Smooth muscle cell (in vitro differentiated cells): ENCODE data around the gene MT1B. TPM values are rescaled to one million over a fixed set of nuclear protein-coding genes. Genes with fewer than 3 reads are reported as not detected.

Source experiments
- DNase-seq: peaks from one replicate; lab custom pipeline; 2025; ENCODE audit not compliant: unreplicated experiment; lab: John Stamatoyannopoulos, UW
- H2AFZ ChIP-seq: fragments of 200-600 bp; sonication (generic); 2 replicates; pipeline ENCODE4 v1.6.0; 2016; ENCODE audit warnings: antibody characterized with exemption, low read depth, mild to moderate bottlenecking
- H3F3A ChIP-seq: fragments of 200-600 bp; sonication (generic); 2 replicates; pipeline ENCODE4 v1.6.0; 2017; ENCODE audit warnings: antibody characterized with exemption, low read depth
- H3K27ac ChIP-seq: fragments of 200-600 bp; sonication (generic); 2 replicates; pipeline ENCODE4 v1.5.1; 2016; ENCODE audit warnings: low read depth, mild to moderate bottlenecking
- H3K27me3 ChIP-seq: fragments of 200-600 bp; sonication (generic); 2 replicates; pipeline ENCODE4 v1.6.1; 2016; ENCODE audit warnings: low read depth, mild to moderate bottlenecking
- H3K36me3 ChIP-seq: fragments of 200-600 bp; sonication (generic); 2 replicates; pipeline ENCODE4 v1.5.1; 2016; ENCODE audit warnings: low read depth
- H3K4me1 ChIP-seq: fragments of 200-600 bp; sonication (generic); 2 replicates; pipeline ENCODE4 v1.5.1; 2016; ENCODE audit warnings: low read depth
- H3K4me2 ChIP-seq: fragments of 200-600 bp; sonication (generic); 2 replicates; pipeline ENCODE4 v1.6.0; 2016; ENCODE audit warnings: mild to moderate bottlenecking
- H3K4me3 ChIP-seq: fragments of 200-600 bp; sonication (generic); 2 replicates; pipeline ENCODE4 v1.5.1; 2016; ENCODE audit warnings: mild to moderate bottlenecking
- H3K79me2 ChIP-seq: fragments of 200-600 bp; sonication (generic); 2 replicates; pipeline ENCODE4 v1.6.0; 2016; ENCODE audit warnings: low read depth, mild to moderate bottlenecking
- H3K9ac ChIP-seq: fragments of 200-600 bp; sonication (generic); 2 replicates; pipeline ENCODE4 v1.6.0; 2016; ENCODE audit warnings: low read depth
- H3K9me3 ChIP-seq: fragments of 200-600 bp; sonication (generic); replicated peaks from 2 replicates; pipeline ENCODE4 v1.5.1; 2016; ENCODE audit warnings: low read depth
- H4K20me1 ChIP-seq: fragments of 200-600 bp; sonication (generic); 2 replicates; pipeline ENCODE4 v1.6.0; 2016; ENCODE audit warnings: low read depth
- CTCF ChIP-seq: fragments of 200-600 bp; sonication (generic); IDR thresholded peaks from 2 replicates; pipeline ENCODE4 v1.5.1; 2017; ENCODE audit warnings: borderline replicate concordance, mild to moderate bottlenecking, antibody characterized with exemption; ENCODE audit not compliant: insufficient read depth, poor library complexity, severe bottlenecking
- whole genome bisulfite sequencing: methylation state at CpG from one replicate; pipeline ENCODE4 v1.1.7; 2016; ENCODE audit warnings: low lambda C conversion rate; 5-methylcytosine and 5-hydroxymethylcytosine counted together
- polyA plus RNA-seq: library from polyadenylated mRNA; unstranded; fragments of >200 nt; fragmentation: Nextera tagmentation; extraction: Ambion mirVana; gene quantifications from 2 replicates; pipeline ENCODE4 v1.2.1, GENCODE V29; 2016
- total RNA-seq: library from RNA; depleted of rRNA; stranded (reverse); fragments of >200 nt; gene quantifications from 2 replicates; pipeline ENCODE4 v1.2.3, GENCODE V29; 2014

MT1B gene
- total and polyA plus RNA-seq, 2 experiments from 2014 or later, result not detected

DNA sequence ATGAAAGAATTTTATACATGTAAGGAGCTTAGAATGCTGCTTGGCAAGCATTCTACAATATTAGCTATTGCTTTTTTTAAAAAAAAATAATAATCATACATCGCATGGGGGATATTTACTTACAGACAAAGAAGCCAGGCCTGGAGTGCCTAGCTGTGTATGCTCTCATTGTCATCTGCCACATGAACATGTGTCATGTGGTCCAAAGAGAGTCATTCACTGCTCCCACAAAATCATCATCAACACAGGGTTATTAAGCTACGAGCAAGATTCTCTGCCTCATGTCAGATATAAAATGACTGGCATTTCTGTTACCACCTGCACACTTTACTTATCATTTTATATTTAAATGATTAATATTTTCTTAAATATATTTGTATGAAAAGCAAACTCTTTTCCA is 28.0 kb upstream of the MT1B start:
- 96% methylated on average over 2 of the region's 2 CpGs for WGBS
- H3K4me2 ChIP-seq, result no peak overlapping the region

GRCh38 chr16:56625140-56625942 is 26.3 kb upstream of the MT1B start, which contains the start of gene MT1E:
Gene MT1E (plus strand): TSS chr16:56625781. CDS start chr16:56625852, 71 bp downstream.
- 6% methylated on average over 47 of the region's 62 CpGs for WGBS
- no peak for DNase-seq
- H3K27me3 ChIP-seq, result peaks cover 10% of the 10 kb centered on the region
- H3K9me3 ChIP-seq, result no peaks in the 10 kb centered on the region
- H3K27ac ChIP-seq, result no peak within 1 kb of the TSS
- H3K4me1 ChIP-seq, result peaks cover 10% of the 10 kb centered on the region
- peaks cover 3% of the 10 kb centered on the region for H3F3A ChIP-seq
- peak within 1 kb of the TSS; percentile 80 for H2AFZ ChIP-seq
- no peak within 1 kb of the TSS for H3K9ac ChIP-seq
- H4K20me1 ChIP-seq, result no peaks in the 10 kb centered on the region
- H3K36me3 ChIP-seq, result no peaks in the 10 kb centered on the region
- no peak for TF ChIP-seq CTCF
- H3K4me3 ChIP-seq, result peak within 1 kb of the TSS; percentile 49
- no peaks in the 10 kb centered on the region for H3K79me2 ChIP-seq
- peak within 1 kb of the TSS; percentile 93 for H3K4me2 ChIP-seq

More for the DNA sequence above, 28.0 kb upstream of the MT1B start:
- Histone ChIP-seq H4K20me1 (no peaks in the 10 kb centered on the region), H3K27me3 (peaks cover 24% of the 10 kb centered on the region), H3F3A (peaks cover 3% of the 10 kb centered on the region), H3K36me3 (no peaks in the 10 kb centered on the region), H3K9me3 (no peaks in the 10 kb centered on the region), H3K79me2 (no peaks in the 10 kb centered on the region), H3K4me3 (no peak overlapping the region), H3K4me1 (peaks cover 10% of the 10 kb centered on the region), H3K27ac (no peak overlapping the region), H3K9ac (no peak overlapping the region), H2AFZ (no peak overlapping the region)
- DNase-seq, result no peak
- TF ChIP-seq CTCF, result no peak

- H4K20me1 ChIP-seq, result no peaks in the 10 kb centered on the region
- 46% methylated on average over 16 of the region's 16 CpGs for WGBS
- peaks cover 10% of the 10 kb centered on the region for H3K4me1 ChIP-seq
- H3K27ac ChIP-seq, result no peak overlapping the region
- DNase-seq, result no peak
- peak overlapping the region; percentile 93 for H3K4me2 ChIP-seq
- peak overlapping the region; percentile 80 for H2AFZ ChIP-seq
- H3K9ac ChIP-seq, result no peak overlapping the region
- no peaks in the 10 kb centered on the region for H3K79me2 ChIP-seq
- no peak for TF ChIP-seq CTCF
- H3F3A ChIP-seq, result peaks cover 3% of the 10 kb centered on the region
- peaks cover 11% of the 10 kb centered on the region for H3K27me3 ChIP-seq
- H3K9me3 ChIP-seq, result no peaks in the 10 kb centered on the region
- peak overlapping the region; percentile 49 for H3K4me3 ChIP-seq
- no peaks in the 10 kb centered on the region for H3K36me3 ChIP-seq
Measured at GRCh38 chr16:56625943-56626654, 25.6 kb upstream of the MT1B start.
